PC-9 (cell line): ENCODE measurements around the gene CAMKMT.

Experiments used
- EZH2 ChIP-seq: fragments of 200-600 bp; sonication (generic); IDR thresholded peaks from 2 replicates; pipeline ENCODE4 v1.8.0; 2017; ENCODE audit warnings: antibody characterized with exemption, low read depth
- TF ChIP-seq, protein P1 (sequence below): fragments of 200-600 bp; sonication (generic); conservative IDR thresholded peaks from 2 replicates; pipeline ENCODE4 v1.6.1; 2017; ENCODE audit warnings: mixed run types, antibody characterized with exemption, mild to moderate bottlenecking, moderate library complexity

DNA sequence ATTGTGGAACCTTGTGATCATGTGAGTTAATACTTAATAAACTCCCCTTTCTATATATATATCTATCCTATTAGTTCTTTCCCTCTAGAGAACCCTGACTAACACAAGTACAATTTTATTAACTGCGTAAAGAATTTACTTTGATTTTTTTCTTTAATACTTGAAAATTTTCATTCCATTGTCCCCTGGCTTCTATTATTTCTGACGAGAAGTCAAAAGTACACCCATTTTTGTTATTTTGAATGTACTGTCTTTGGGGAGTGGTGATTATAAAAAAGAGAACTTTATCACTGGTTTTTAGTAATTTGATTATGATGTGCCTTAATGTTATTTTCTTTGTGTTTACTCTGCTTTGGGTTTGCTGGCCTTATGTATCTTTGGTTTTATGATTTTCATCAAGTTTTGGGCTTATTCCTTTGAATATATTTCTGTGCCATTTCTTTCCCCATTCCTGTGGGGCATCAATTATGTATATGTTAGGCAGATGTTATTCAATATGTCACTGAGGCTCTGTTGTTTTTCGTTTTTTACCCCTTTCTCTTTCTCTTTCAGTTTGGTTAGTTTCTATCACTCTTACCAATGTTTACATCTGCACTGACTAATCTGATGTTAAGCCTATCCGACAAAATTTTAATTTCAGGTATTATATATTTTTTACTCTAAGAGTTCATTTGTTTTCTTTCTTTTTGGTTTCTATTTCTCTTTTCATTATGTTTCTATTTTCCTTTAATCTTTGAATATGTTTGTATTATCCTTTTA lies 271.4 kb downstream of the CAMKMT start:
- TF ChIP-seq, protein P1, sequence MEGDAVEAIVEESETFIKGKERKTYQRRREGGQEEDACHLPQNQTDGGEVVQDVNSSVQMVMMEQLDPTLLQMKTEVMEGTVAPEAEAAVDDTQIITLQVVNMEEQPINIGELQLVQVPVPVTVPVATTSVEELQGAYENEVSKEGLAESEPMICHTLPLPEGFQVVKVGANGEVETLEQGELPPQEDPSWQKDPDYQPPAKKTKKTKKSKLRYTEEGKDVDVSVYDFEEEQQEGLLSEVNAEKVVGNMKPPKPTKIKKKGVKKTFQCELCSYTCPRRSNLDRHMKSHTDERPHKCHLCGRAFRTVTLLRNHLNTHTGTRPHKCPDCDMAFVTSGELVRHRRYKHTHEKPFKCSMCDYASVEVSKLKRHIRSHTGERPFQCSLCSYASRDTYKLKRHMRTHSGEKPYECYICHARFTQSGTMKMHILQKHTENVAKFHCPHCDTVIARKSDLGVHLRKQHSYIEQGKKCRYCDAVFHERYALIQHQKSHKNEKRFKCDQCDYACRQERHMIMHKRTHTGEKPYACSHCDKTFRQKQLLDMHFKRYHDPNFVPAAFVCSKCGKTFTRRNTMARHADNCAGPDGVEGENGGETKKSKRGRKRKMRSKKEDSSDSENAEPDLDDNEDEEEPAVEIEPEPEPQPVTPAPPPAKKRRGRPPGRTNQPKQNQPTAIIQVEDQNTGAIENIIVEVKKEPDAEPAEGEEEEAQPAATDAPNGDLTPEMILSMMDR, result no peak
- no peak for TF ChIP-seq EZH2
